Smooth muscle cell of the brain vasculature (primary cell): ENCODE results near the gene MYL5.
"Not testable (repeated sequence)": the region's sequence is repeated elsewhere in the genome, so short reads cannot be mapped to it uniquely, and the experiment has no call there.

Experiments
- DNase-seq: peaks from one replicate; pipeline ENCODE4 v3.0.0-alpha.2; 2012; ENCODE audit warnings: low read depth, low spot score

The MYL5 gene

DNA sequence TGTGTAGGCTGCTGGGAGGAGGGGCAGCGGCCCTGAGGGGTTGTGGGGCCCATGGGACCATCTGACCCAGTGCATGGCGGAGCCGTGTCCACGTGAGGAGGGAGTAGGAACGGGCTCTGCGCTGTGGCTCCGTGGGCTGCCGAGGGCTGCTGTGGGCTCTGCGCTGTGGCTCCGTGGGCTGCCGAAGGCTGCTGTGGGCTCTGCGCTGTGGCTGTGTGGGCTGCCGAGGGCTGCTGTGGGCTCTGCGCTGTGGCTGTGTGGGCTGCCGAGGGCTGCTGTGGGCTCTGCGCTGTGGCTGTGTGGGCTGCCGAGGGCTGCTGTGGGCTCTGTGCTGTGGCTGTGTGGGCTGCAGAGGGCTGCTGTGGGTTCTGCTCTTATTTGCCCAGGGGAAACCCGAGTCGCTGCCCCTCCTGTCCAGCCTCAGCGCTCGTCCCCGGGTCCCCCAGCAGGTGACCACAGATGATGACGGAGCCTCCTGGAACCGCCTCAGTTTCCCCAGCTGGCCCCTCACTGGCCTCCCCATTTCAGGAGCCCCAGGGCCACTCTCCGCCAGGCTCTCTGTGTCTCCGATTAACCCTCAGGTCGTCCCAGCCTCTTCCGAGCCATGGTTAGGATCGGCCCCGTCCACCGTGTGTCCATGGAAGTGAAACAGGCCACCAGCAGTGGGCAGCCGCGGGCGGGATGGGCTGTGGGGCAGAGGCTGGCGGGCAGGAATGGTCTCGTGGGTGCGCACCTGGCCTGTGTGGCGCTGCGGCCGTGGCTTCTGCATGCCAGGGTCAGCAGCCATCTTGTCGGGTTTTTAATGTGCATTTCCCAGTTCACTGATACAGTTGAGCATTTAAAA lies 51.3 kb downstream of the MYL5 start:
- DNase-seq: no peak

DNA sequence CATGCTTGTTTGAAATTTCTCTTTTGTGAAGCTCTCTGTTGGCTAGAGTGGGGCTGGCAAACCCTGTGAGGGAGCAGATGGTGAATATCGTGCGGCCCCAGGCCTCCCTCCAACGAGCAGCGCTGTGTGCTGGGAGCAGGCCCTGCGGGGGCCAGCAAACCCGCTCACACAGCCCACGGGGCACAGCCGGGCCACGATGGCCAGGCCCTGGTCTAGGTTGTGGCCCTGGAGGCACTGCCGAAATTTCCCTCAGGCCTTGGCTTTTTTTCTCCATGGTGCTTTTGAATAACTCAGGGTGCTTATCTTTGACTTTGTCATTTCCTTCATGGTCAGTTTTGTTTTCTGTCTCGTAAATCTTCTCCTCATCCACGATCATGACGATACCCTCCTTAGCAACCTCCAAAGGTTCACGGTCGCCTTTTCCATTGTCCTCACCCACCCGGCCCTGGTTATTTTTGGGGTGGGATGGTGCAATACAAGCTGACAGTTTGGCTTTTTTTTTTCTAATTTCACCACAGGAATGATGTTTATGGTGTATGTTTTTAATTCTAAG lies 52.0 kb downstream of the MYL5 start:
- no peak for DNase-seq

GRCh38 chr4:726838-727237 lies 52.5 kb downstream of the MYL5 start:
- DNase-seq: no peak

GRCh38 chr4:727576-727975 lies 53.2 kb downstream of the MYL5 start:
- no peak for DNase-seq

DNA sequence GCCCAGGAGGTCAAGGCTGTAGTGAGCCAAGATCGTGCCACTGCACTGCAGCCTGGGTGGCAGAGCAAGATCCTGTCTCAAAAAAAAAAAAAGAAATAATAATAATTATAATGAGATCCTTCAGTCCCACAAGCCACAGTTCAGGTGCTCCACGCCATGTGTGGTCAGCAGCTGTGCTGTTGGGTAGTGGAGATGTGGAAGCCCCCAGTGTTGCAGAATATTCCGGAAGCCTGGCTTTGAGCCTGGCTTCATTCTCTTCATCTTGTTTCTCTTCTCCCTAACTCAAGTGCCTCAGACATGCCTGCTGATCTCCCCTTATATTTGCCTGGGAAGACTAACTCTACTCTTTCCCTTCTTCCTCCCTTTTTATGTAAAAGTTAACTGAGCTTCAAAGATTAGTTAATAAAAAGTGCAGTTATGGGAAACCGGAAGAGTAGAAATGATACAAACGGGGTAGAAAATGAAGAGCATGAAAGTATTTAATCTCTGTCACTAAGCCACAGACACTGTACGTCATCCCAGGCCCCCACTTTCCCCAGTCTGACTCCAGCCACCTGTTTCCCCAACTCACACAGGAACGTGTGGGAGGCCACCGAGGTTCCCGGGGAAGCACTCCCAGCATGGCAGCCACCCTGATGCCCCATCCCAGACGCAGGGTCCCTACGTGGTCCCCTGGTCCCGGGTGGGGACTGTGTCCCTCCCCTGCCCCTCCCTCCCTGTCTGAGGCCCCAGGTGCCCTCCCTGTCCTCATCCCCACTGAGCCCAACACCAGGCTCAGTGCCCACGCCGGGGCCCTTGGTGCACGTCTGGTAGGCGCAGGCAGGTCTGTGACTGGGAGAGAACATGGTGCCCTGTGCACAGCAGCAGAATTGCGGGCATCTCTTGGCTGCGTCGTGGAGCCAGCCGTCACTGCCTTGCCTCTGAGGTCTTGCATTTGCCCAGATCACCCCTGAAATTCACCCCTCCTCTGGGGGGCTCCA lies 55.3 kb downstream of the MYL5 start:
- DNase-seq: no peak

DNA sequence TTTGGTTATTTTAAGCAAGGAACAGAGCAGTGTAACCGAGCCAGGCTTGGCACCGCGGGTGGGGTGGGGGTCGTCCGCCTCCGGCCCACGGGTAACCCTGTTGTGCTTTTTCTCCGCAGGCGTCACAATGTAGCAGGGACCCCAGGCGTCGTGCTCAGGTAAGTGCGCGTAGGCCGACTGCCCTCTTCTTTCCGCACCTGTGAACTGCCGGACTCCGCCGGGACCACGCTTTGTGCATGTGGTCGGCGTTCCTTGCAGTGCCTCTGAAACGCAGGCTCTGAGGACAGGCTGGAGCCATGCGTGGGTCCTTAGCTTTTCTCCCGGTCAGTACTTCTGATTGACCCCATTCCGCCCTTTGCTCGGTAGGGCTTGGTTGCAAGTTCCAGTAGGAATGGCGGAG lies 56.2 kb downstream of the MYL5 start:
- no peak for DNase-seq

GRCh38 chr4:730946-731904 lies 56.9 kb downstream of the MYL5 start:
- not testable (repeated sequence) for DNase-seq
